HepG2 (cell line): Measurements from ENCODE around the gene RIMBP2.

ENCODE experiments used
- CTCF ChIP-seq: sonication (generic); formaldehyde crosslinking; IDR thresholded peaks from 2 replicates; pipeline ENCODE4 v1.5.0; 2020; ENCODE audit warnings: mild to moderate bottlenecking, missing genetic modification reagents, moderate library complexity
- FOXM1 ChIP-seq: sonication (generic); formaldehyde crosslinking; IDR thresholded peaks from 2 replicates; pipeline ENCODE4 v1.5.0; 2020; ENCODE audit warnings: missing genetic modification reagents
- FOXO1 ChIP-seq: sonication (generic); formaldehyde crosslinking; IDR thresholded peaks from 2 replicates; pipeline ENCODE4 v1.4.0; 2020; ENCODE audit warnings: missing genetic modification reagents
- MXI1 ChIP-seq: IDR thresholded peaks from 3 replicates; pipeline ENCODE4 v1.6.1; 2012; ENCODE audit warnings: low read depth, low read length, inconsistent platforms, borderline replicate concordance
- POLR2AphosphoS5 ChIP-seq: IDR thresholded peaks from 2 replicates; pipeline ENCODE4 v1.6.1; 2012; ENCODE audit warnings: low read depth, low read length
- SALL2 ChIP-seq: sonication (generic); formaldehyde crosslinking; IDR thresholded peaks from 2 replicates; pipeline ENCODE4 v1.8.1; 2023; ENCODE audit warnings: mild to moderate bottlenecking, missing genetic modification reagents, inconsistent platforms
- TEF ChIP-seq: sonication (generic); formaldehyde crosslinking; IDR thresholded peaks from 2 replicates; pipeline ENCODE4 v1.5.0; 2020; ENCODE audit warnings: missing genetic modification reagents
- ZNF614 ChIP-seq: IDR thresholded peaks from 2 replicates; pipeline ENCODE4 v1.6.1; 2018; ENCODE audit warnings: missing biosample characterization, missing genetic modification reagents, inconsistent platforms, borderline replicate concordance
- ZNF724P ChIP-seq: sonication (generic); formaldehyde crosslinking; IDR thresholded peaks from 2 replicates; pipeline ENCODE4 v1.8.0; 2022; ENCODE audit warnings: missing genetic modification reagents, borderline replicate concordance

DNA sequence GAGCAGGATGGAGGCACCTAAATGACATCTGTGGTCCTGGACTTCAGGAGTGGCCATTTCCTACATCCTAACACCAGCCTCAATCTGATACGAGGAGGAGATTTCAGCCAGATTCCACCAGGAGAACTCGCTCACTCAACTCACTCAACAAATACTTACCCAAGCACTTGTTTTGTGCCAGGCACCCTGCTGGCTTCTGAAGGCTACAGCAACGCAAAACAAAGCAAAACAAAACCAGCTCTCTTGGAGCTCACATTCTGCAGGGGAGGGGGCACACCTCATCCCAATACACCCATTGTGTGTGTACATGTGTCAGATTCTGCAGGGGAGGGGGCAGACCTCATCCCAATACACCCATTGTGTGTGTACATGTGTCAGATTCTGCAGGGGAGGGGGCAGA, 233.7 kb downstream of the RIMBP2 start:
- TF ChIP-seq ZNF724P (no peak), FOXO1 (CRISPR knock-in tag) (no peak), CTCF (CRISPR knock-in tag) (no peak), ZNF614 (CRISPR knock-in tag) (no peak), FOXM1 (no peak), MXI1 (no peak), POLR2AphosphoS5 (no peak), TEF (CRISPR knock-in tag) (no peak), SALL2 (CRISPR knock-in tag) (no peak)
